NT2/D1 (cell line): ENCODE data around the gene FAM78A.

ENCODE experiments used
- SUZ12 ChIP-seq: IDR thresholded peaks from 2 replicates; pipeline ENCODE4 v1.6.1; 2011; ENCODE audit not compliant: insufficient read length, insufficient read depth; ENCODE audit errors: extremely low read depth
- YY1 ChIP-seq: IDR thresholded peaks from 2 replicates; pipeline ENCODE4 v1.6.1; 2011; ENCODE audit not compliant: insufficient read length, insufficient read depth
- ZNF274 ChIP-seq: IDR thresholded peaks from 2 replicates; pipeline ENCODE4 v1.6.1; 2011; ENCODE audit warnings: mild to moderate bottlenecking, low read depth, low read length

- TF ChIP-seq ZNF274 (no peak), SUZ12 (no peak), YY1 (no peak)
Measured at GRCh38 chr9:131298341-131298740, 22.0 kb upstream of the FAM78A start.
